Peyer's patch (tissue), 4 donors: ENCODE measurements around the gene ACLY. TPM values are rescaled to one million over a fixed set of nuclear protein-coding genes. Genes with fewer than 3 reads are reported as not detected.
A peak's percentile ranks its signal among the peaks of the same experiment; 100 is the strongest.

Source experiments
- DNase-seq, 3 donors: peaks; one replicate each; pipeline ENCODE4 v3.0.0-alpha.2; 2017 to 2019
- H3K27ac ChIP-seq, 4 donors: fragments of 200-600 bp; sonication (generic); one replicate each; pipeline ENCODE4 v1.5.1; 2016 to 2019
- H3K27me3 ChIP-seq, 2 donors: fragments of 200-600 bp; sonication (generic); one replicate each; pipeline ENCODE4 v1.5.1; 2019
- H3K36me3 ChIP-seq, 3 donors: fragments of 200-600 bp; sonication (generic); one replicate each; pipeline ENCODE4 v1.5.1; 2016 to 2019
- H3K4me1 ChIP-seq, 4 donors: fragments of 200-600 bp; sonication (generic); one replicate each; pipeline ENCODE4 v1.5.1; 2016 to 2019
- H3K4me3 ChIP-seq, 4 donors: fragments of 200-600 bp; sonication (generic); 1 replicate in 3 of 4; 2 replicates in 1 of 4; pipeline ENCODE4 v1.5.1; 2016 to 2019; ENCODE audit warnings: mild to moderate bottlenecking in 1 of 4
- H3K9me3 ChIP-seq, 4 donors: fragments of 200-600 bp; sonication (generic); one replicate each; pipeline ENCODE4 v1.5.1; 2016 to 2019; ENCODE audit warnings: mild to moderate bottlenecking in 1 of 4
- POLR2A ChIP-seq, 2 donors: fragments of 450-650 bp; IDR thresholded peaks; one replicate each; pipeline ENCODE4 v1.5.1; 2017; ENCODE audit warnings: antibody characterized with exemption in 2 of 2, mild to moderate bottlenecking in 2 of 2, moderate library complexity in 2 of 2
- total RNA-seq, 4 donors: library from RNA; depleted of rRNA; stranded (reverse); fragments of >200 nt; gene quantifications; one replicate each; pipeline ENCODE4 v1.1.0, GENCODE V29; 2016
- TF ChIP-seq, protein P1 (sequence below), 6 experiments: fragments of 450-650 bp in 4 of 6; fragments of 200-600 bp in 2 of 6; sonication (generic) in 1 of 6; IDR thresholded peaks; one replicate each; pipeline ENCODE4 v1.5.1; 2017 to 2019; ENCODE audit warnings: antibody characterized with exemption in 6 of 6, mild to moderate bottlenecking in 3 of 6, moderate library complexity in 1 of 6

Gene ACLY
- total RNA-seq, 4 donors from 2014 or later: 54.5 to 108 (median 74.0) TPM

DNA sequence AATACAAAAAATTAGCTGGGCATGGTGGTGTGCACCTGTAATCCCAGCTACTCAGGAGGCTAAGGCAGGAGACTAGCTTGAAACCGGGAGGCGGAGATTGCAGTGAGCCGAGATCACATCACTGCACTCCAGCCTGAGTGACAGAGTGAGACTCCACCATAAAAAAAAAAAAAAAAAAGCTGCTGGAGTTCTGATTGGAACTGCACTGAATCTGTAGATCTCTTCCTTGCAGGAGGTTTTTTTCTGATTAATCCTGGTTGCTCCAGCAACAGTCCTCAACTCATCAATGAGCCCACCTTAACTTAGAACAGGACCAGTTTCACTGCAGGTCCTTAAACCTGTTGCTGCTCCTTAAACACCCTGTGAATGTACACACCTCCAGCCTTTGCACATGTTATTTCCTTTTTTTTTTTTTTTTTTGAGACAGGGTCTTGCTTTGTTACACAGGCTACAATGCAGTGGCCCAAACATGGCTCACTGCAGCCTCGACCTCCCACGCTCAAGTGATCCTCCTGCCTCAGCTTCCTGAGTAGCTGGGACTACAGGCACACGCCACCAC lies 10.0 kb upstream of the ACLY start:
- Histone ChIP-seq H3K4me3 (no peak overlapping the region), H3K4me1 (peaks cover 0 to 6% (median 0%) of the 10 kb centered on the region in 4 donors), H3K27me3 (no peaks in the 10 kb centered on the region), H3K9me3 (no peaks in the 10 kb centered on the region), H3K27ac (no peak overlapping the region), H3K36me3 (no peaks in the 10 kb centered on the region)
- no peak for DNase-seq
- no peak for TF ChIP-seq POLR2A (IDR thresholded peaks at IDR 0.05)
- TF ChIP-seq, protein P1, sequence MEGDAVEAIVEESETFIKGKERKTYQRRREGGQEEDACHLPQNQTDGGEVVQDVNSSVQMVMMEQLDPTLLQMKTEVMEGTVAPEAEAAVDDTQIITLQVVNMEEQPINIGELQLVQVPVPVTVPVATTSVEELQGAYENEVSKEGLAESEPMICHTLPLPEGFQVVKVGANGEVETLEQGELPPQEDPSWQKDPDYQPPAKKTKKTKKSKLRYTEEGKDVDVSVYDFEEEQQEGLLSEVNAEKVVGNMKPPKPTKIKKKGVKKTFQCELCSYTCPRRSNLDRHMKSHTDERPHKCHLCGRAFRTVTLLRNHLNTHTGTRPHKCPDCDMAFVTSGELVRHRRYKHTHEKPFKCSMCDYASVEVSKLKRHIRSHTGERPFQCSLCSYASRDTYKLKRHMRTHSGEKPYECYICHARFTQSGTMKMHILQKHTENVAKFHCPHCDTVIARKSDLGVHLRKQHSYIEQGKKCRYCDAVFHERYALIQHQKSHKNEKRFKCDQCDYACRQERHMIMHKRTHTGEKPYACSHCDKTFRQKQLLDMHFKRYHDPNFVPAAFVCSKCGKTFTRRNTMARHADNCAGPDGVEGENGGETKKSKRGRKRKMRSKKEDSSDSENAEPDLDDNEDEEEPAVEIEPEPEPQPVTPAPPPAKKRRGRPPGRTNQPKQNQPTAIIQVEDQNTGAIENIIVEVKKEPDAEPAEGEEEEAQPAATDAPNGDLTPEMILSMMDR (IDR thresholded peaks at IDR 0.05): no peak

DNA sequence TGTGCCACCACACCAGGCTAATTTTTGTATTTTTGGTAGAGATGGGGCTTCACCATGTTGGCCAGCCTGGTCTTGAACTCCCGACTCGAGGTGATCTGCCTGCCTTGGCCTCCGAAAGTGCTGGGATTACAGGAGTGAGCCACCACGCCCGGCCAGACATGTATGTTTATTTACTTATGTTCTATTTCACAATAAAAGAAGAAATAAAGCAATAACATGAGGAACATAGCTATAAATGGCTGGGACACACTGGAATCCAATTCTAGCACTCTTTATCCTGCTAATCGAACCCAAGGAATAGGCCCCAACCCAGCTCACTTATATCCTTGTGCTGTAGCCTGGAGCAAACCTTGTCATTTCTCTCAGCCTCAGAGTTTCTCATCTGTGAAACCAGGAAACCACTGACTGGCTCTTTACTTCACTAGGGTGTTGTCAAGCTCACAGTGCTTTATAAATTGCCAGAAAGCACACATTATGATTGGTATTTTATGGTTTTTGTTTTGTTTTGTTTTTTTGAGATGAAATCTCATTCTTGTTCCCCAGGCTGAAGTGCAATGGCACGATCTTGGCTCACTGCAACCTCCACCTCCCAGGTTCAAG lies 7.3 kb upstream of the ACLY start:
- TF ChIP-seq POLR2A (IDR thresholded peaks at IDR 0.05): no peak
- TF ChIP-seq, protein P1 (IDR thresholded peaks at IDR 0.05): no peak
- H3K4me3 ChIP-seq: no peak overlapping the region

DNA sequence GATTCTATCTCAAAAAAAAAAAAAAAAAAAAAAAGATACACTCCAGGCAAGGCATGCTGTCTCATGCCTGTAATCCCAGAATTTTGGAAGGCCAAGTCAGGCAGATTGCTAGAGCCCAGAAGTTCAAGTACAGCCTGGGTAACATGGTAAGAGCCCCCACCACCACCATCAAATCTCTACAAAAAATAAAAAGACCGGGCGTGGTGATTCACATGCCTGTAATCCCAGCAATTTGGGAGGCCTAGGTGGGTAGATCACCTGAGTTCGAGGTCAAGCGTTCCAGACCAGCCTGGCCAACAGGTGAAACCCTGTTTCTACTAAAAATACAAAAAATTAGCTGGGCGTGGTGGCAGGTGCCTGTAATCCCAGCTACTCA lies 1.8 kb upstream of the ACLY start:
- Histone ChIP-seq H3K36me3 (no peaks in the 10 kb centered on the region), H3K9me3 (no peaks in the 10 kb centered on the region), H3K27me3 (no peaks in the 10 kb centered on the region), H3K4me1 (peaks cover 0 to 30% (median 6%) of the 10 kb centered on the region in 4 donors), H3K4me3 (no peak overlapping the region), H3K27ac (no peak overlapping the region)
- TF ChIP-seq POLR2A (IDR thresholded peaks at IDR 0.05): no peak
- TF ChIP-seq, protein P1 (IDR thresholded peaks at IDR 0.05): no peak
- DNase-seq: no peak

More for the DNA sequence above, 7.3 kb upstream of the ACLY start:
- no peaks in the 10 kb centered on the region for H3K27me3 ChIP-seq
- H3K36me3 ChIP-seq: no peaks in the 10 kb centered on the region
- H3K27ac ChIP-seq: no peak overlapping the region
- H3K9me3 ChIP-seq: no peaks in the 10 kb centered on the region
- DNase-seq: no peak
- peaks cover 0 to 6% (median 0%) of the 10 kb centered on the region in 4 donors for H3K4me1 ChIP-seq

DNA sequence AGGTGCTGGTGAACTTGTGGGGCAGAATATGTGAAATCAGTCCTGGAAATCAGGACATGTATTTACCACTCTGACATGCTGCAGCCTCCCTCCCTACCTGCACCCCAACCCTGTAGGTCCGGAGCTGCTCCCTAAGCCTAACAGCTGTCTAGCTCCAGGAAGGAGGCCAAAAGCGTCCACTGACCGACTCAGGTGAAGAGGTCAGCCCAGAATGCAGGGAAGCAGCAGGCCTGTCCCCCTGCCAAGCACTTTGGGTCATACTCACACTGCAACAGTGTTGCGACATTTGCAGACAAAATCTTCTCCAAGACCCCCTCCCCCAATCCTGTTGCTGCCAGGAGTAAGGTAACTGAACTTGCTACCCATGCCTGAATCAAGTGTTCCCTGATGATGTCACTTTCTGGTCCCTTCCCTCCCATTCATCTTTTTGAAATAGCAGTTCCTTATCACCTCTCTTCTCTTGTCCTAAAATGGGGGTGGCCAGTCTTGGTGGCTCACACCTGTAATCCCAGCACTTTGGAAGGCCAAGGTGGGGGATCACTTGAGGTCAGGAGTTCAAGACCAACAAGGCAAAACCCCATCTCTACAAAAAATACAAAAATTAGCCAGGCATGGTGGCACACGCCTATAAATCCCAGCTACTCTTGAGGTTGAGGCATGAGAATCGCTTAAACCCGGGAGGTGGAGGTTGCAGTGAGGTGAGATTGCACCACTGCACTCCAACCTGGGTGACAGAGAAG lies 1.3 kb upstream of the ACLY start:
- H3K4me1 ChIP-seq: peaks cover 0 to 36% (median 6%) of the 10 kb centered on the region in 4 donors
- no peaks in the 10 kb centered on the region for H3K36me3 ChIP-seq
- DNase-seq: no peak
- TF ChIP-seq POLR2A (IDR thresholded peaks at IDR 0.05): no peak
- TF ChIP-seq, protein P1 (IDR thresholded peaks at IDR 0.05): no peak
- H3K27me3 ChIP-seq: no peaks in the 10 kb centered on the region
- H3K9me3 ChIP-seq: no peaks in the 10 kb centered on the region
- H3K27ac ChIP-seq: peak overlapping the region in 2 of 4 donors; percentile 87 to 92
- peak overlapping the region in 2 of 4 donors; percentile 84 to 89 for H3K4me3 ChIP-seq

DNA sequence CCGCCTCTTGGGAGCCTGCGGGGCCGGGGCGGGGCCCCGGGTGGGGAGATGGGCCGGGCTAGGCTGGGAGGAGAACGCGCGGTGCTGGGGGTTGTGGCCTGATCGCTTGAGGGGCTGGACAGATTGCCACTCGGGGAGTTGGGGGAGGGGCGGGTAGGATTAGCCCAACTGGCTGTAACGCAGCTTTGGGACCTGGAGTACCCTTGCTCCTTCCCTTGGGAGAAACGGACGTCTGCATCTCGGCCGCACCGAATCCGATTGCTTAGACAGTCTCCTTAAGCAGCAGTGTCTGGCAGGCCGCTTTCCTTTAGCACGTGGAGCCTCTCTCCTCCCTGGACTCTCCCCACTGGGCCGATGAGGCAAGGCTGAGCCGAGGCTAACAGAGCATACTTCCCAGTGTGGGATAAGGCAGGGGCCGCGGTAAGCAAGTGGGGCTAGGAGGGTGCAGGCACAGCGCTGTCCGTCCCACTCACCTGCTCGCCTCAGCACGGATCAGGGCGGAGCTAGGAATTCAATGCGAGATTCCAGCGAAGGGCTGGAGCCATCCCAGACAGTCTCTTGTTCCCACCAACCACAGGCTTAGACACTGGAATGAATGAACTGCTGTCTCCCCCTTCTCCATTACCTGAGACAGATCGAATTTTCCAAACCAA lies 540 bp upstream of the ACLY start:
- peaks cover 0 to 43% (median 6%) of the 10 kb centered on the region in 4 donors for H3K4me1 ChIP-seq
- no peaks in the 10 kb centered on the region for H3K27me3 ChIP-seq
- no peaks in the 10 kb centered on the region for H3K9me3 ChIP-seq
- no peak for DNase-seq
- H3K36me3 ChIP-seq: no peaks in the 10 kb centered on the region
- peak overlapping the region; percentile 48 to 92 (median 88) for H3K27ac ChIP-seq
- TF ChIP-seq POLR2A (IDR thresholded peaks at IDR 0.05): no peak
- TF ChIP-seq, protein P1 (IDR thresholded peaks at IDR 0.05): no peak
- peak overlapping the region; percentile 83 to 94 (median 86) for H3K4me3 ChIP-seq
